OCI-LY7 (cell line): Measurements from ENCODE around the gene HSPA6. TPM values are rescaled to one million over a fixed set of nuclear protein-coding genes. Genes with fewer than 3 reads are reported as not detected.

Experiments used
- BruUV-seq: library from RNA; stranded (reverse); fragments of 400-500 nt; replicated peaks from 2 replicates; lab custom pipeline; 2021; lab: Mats Ljungman, UMichigan
- CTCF ChIA-PET: fragments of 300-600 bp; sonication (Branson Sonifier 250); formaldehyde crosslinking; loops from one replicate; lab custom pipeline; 2022; ENCODE audit warnings: antibody characterized with exemption; ENCODE audit not compliant: unreplicated experiment; lab: Charles Lee
- POLR2A ChIA-PET: fragments of 300-600 bp; sonication (Branson Sonifier 250); formaldehyde crosslinking; loops from one replicate; lab custom pipeline; 2022; ENCODE audit warnings: antibody characterized with exemption; lab: Charles Lee
- DNase-seq: peaks from one replicate; pipeline ENCODE4 v3.0.0-alpha.2; 2015; ENCODE audit warnings: low spot score
- H2AFZ ChIP-seq: fragments of 200-600 bp; sonication (generic), shearing (Covaris generic); 2 replicates; pipeline ENCODE4 v1.6.1; 2014; ENCODE audit warnings: mild to moderate bottlenecking, antibody characterized with exemption, low read length, moderate library complexity
- H3K27ac ChIP-seq: fragments of 200-600 bp; sonication (generic); 2 replicates; pipeline ENCODE4 v1.5.1; 2014; ENCODE audit warnings: mixed run types, low read depth, mild to moderate bottlenecking, moderate library complexity, low read length, inconsistent platforms; ENCODE audit not compliant: poor library complexity, severe bottlenecking
- H3K36me3 ChIP-seq: fragments of 200-600 bp; sonication (generic); 2 replicates; pipeline ENCODE4 v1.6.1; 2014; ENCODE audit warnings: mild to moderate bottlenecking, antibody characterized with exemption, low read length, moderate library complexity, mixed read lengths; ENCODE audit not compliant: insufficient read depth
- H3K4me1 ChIP-seq: fragments of 200-600 bp; sonication (generic); 2 replicates; pipeline ENCODE4 v1.5.1; 2014; ENCODE audit warnings: mild to moderate bottlenecking, low read length; ENCODE audit not compliant: insufficient read depth, poor library complexity, severe bottlenecking
- H3K4me2 ChIP-seq: fragments of 200-600 bp; sonication (generic); 2 replicates; pipeline ENCODE4 v1.6.1; 2014; ENCODE audit warnings: mild to moderate bottlenecking, low read length
- H3K4me3 ChIP-seq: fragments of 200-600 bp; sonication (generic); 2 replicates; pipeline ENCODE4 v1.5.1; 2014; ENCODE audit warnings: mild to moderate bottlenecking, low read depth, low read length; ENCODE audit not compliant: poor library complexity, severe bottlenecking
- H3K79me2 ChIP-seq: fragments of 200-600 bp; sonication (generic); 2 replicates; pipeline ENCODE4 v1.6.1; 2016; ENCODE audit warnings: low read depth, mild to moderate bottlenecking, low read length, moderate library complexity, mixed read lengths; ENCODE audit not compliant: insufficient read depth
- H3K9me2 ChIP-seq: fragments of 200-600 bp; sonication (generic); 2 replicates; pipeline ENCODE4 v1.6.1; 2016; ENCODE audit warnings: mild to moderate bottlenecking, low read length, mixed read lengths; ENCODE audit not compliant: insufficient read depth
- H3K9me3 ChIP-seq: fragments of 200-600 bp; sonication (generic); 2 replicates; pipeline ENCODE4 v1.6.1; 2014; ENCODE audit warnings: mild to moderate bottlenecking, mixed run types, low read length, mixed read lengths
- H4K20me1 ChIP-seq: fragments of 200-600 bp; sonication (generic); 2 replicates; pipeline ENCODE4 v1.6.1; 2014; ENCODE audit warnings: mild to moderate bottlenecking, antibody characterized with exemption, low read length, moderate library complexity, mixed read lengths; ENCODE audit not compliant: insufficient read depth
- EZH2phosphoT487 ChIP-seq: fragments of 200-600 bp; sonication (generic); IDR thresholded peaks from 2 replicates; pipeline ENCODE4 v1.6.1; 2018; ENCODE audit warnings: low read depth, borderline replicate concordance, mild to moderate bottlenecking, mixed run types, antibody characterized with exemption, low read length, moderate library complexity, mixed read lengths
- intact Hi-C: fragments of 100-400 bp; cut with micrococcal nuclease; formaldehyde crosslinking; loops from one replicate; pipeline ENCODE4 v1.10.0; 2022; ENCODE audit not compliant: unreplicated experiment
- total RNA-seq, 2 experiments: library from RNA; depleted of rRNA in 1 of 2; stranded (reverse); fragments of >200 nt in 1 of 2; shearing (Covaris generic) in 1 of 2; gene quantifications; 2 replicates each; pipeline ENCODE4 v1.2.3, GENCODE V29; 2014 to 2022
- TF ChIP-seq, protein P1 (sequence below): fragments of 200-600 bp; sonication (generic); conservative IDR thresholded peaks from 2 replicates; pipeline ENCODE4 v1.5.1; 2014; ENCODE audit warnings: mild to moderate bottlenecking, antibody characterized with exemption, low read length, moderate library complexity, mixed read lengths

The HSPA6 gene
- total RNA-seq, 2 experiments from 2014 or later: 0.13 TPM; not detected in 1

DNA sequence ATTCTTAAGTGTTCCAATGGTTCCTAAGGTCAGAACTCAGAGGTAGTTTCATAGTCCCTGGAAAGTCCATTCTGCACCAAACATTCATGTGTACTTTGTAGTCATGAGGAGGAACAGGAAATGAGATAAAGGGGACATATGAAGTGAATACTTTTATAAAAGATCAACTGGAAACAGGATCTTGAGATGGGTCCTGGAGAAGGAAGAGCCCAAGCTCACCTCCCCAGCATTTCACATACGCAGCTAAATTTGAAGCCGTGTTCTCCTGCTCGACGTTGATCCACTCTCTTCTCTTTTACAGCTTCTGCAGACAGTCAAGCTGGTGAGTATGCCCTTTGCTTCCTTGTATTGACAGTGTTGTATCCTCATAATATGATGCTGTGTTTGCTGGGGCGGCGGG, 18.7 kb upstream of the HSPA6 start:
- H2AFZ ChIP-seq: peak overlapping the region; percentile 21; the same call in 1 of the 2 replicates
- intact Hi-C loops: no loop called here

DNA sequence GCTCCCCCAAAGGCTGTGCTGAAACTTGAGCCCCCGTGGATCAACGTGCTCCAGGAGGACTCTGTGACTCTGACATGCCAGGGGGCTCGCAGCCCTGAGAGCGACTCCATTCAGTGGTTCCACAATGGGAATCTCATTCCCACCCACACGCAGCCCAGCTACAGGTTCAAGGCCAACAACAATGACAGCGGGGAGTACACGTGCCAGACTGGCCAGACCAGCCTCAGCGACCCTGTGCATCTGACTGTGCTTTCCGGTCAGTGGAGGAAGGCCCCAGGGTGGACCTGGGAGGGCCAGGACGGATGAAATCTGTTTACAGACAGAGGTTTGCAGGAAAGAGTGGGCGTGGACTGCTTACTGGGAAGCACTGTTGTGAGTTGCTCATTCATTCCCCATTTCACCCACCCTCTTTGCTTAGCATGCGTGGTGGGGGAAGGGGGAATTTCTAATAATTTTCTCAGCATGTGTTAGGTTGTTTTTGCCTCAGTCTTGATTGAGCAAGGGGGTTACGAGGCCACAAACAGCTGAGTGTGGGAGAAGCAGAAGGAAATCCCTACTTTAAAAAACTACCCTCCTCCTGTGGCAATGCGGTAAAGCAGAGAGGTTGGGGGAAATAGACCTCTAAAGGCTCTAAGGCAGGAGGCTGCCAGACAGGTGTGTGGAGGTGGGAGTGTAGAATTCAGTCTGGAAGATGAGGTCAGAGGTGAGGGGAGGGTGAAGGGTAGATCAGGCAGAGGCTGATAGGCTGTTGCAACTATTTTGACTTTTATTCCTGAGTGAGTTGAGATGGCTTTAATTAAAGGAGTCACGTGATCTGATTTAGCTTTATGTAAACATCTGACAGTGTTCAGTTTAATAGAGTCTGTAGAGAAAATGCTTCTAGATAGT, 17.8 kb upstream of the HSPA6 start:
- Histone ChIP-seq H3K4me3 (no peak overlapping the region), H3K79me2 (no peaks in the 10 kb centered on the region), H4K20me1 (no peaks in the 10 kb centered on the region), H3K4me2 (no peak overlapping the region), H3K9me2 (no peaks in the 10 kb centered on the region), H2AFZ (no peak overlapping the region), H3K9me3 (no peaks in the 10 kb centered on the region), H3K27ac (no peak overlapping the region), H3K36me3 (no peaks in the 10 kb centered on the region), H3K4me1 (peaks cover 10% of the 10 kb centered on the region)
- CTCF ChIA-PET: no interaction called here
- POLR2A ChIA-PET: interaction anchor here (1.3 kb wide), 1 partner anchor 24 kb away, joined by 4 read pairs; no protein-coding TSS in a partner anchor
- intact Hi-C loops: no loop called here
- TF ChIP-seq EZH2phosphoT487: no peak
- TF ChIP-seq, protein P1, sequence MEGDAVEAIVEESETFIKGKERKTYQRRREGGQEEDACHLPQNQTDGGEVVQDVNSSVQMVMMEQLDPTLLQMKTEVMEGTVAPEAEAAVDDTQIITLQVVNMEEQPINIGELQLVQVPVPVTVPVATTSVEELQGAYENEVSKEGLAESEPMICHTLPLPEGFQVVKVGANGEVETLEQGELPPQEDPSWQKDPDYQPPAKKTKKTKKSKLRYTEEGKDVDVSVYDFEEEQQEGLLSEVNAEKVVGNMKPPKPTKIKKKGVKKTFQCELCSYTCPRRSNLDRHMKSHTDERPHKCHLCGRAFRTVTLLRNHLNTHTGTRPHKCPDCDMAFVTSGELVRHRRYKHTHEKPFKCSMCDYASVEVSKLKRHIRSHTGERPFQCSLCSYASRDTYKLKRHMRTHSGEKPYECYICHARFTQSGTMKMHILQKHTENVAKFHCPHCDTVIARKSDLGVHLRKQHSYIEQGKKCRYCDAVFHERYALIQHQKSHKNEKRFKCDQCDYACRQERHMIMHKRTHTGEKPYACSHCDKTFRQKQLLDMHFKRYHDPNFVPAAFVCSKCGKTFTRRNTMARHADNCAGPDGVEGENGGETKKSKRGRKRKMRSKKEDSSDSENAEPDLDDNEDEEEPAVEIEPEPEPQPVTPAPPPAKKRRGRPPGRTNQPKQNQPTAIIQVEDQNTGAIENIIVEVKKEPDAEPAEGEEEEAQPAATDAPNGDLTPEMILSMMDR: no peak
- DNase-seq: no peak
- no TSS peak for BruUV-seq

More for the DNA sequence above, 18.7 kb upstream of the HSPA6 start:
- TF ChIP-seq, protein P1: no peak
- no peak for TF ChIP-seq EZH2phosphoT487
- Histone ChIP-seq H3K9me3 (no peaks in the 10 kb centered on the region), H3K36me3 (no peaks in the 10 kb centered on the region), H4K20me1 (no peaks in the 10 kb centered on the region), H3K4me2 (peak overlapping the region; percentile 23; the same call in 1 of the 2 replicates), H3K9me2 (no peaks in the 10 kb centered on the region), H3K27ac (no peak overlapping the region), H3K79me2 (no peaks in the 10 kb centered on the region), H3K4me3 (no peak overlapping the region), H3K4me1 (peaks cover 10% of the 10 kb centered on the region)
- DNase-seq: no peak
- CTCF ChIA-PET: no interaction called here
- no TSS peak for BruUV-seq
- POLR2A ChIA-PET: no interaction called here

DNA sequence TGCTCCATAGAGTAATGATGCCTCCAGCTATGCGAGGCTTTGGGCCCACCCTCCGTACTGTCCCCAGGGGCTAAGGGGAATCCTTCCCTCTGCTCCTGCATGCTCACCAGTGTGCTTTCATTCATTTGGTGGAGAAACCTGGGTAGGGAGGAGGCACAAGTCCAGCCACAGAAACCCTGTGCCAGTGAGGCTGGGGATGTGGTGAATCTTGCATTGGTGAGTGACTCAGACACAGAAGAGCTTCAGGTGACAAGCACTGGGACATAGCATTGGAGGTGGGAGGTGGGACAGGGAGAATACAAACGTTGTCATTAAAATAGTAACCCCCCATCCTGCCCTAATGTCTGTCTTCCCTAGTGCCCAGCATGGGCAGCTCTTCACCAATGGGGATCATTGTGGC, 13.9 kb upstream of the HSPA6 start:
- no peaks in the 10 kb centered on the region for H4K20me1 ChIP-seq
- no peak overlapping the region for H2AFZ ChIP-seq
- no peak for TF ChIP-seq EZH2phosphoT487
- TF ChIP-seq, protein P1: no peak
- no peaks in the 10 kb centered on the region for H3K36me3 ChIP-seq
- no peak overlapping the region for H3K27ac ChIP-seq
- H3K4me2 ChIP-seq: no peak overlapping the region
- DNase-seq: no peak
- intact Hi-C loops: no loop called here
- POLR2A ChIA-PET: no interaction called here
- H3K4me3 ChIP-seq: no peak overlapping the region
- H3K9me3 ChIP-seq: no peaks in the 10 kb centered on the region
- no peaks in the 10 kb centered on the region for H3K79me2 ChIP-seq
- BruUV-seq: no TSS peak
- peaks cover 5% of the 10 kb centered on the region for H3K4me1 ChIP-seq
- CTCF ChIA-PET: no interaction called here
- no peaks in the 10 kb centered on the region for H3K9me2 ChIP-seq
